ENCODE data around the gene RHOF.

DNA sequence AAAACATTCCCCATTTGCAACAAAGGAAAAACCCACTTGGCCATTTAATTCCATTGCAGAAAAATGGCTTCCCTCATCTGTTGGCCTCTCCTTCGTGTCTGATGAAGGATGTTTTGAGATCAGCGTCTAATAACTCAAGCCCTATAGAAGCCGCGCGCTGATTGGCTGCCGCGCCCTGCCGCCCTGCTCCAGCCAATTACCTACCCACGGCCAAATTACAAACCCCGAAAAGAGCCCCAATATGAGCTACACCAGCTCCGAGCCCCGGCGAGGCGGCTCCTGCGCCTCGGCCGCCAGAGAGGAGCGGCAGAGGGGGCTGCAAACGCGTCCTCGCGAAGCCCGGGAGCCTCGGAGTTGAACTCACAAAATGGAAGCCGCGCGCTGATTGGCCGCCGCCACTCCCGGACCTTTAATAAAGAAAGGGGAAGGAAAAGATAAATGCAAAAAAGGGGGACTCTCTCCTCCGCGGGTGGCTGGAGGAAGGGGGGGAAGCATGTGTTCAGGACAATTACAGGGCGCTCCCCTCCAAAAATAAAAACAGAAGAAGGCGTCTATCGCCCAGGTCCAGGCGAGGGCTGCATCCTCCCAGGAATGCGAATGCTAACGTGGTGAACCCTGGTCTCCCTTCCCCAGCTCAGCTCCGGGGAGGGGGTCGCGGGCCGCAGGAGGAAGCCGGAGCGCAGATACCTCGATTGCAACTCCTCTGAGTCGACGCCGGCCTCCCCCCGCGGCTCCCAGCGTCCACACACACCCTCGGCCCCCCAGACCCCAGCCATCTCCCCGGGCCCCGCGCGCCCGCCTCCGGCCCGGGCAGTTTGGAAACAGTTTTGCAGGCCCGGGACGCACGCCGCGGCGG, 9.6 kb upstream of the RHOF start:
- TF ChIP-seq, protein P1, sequence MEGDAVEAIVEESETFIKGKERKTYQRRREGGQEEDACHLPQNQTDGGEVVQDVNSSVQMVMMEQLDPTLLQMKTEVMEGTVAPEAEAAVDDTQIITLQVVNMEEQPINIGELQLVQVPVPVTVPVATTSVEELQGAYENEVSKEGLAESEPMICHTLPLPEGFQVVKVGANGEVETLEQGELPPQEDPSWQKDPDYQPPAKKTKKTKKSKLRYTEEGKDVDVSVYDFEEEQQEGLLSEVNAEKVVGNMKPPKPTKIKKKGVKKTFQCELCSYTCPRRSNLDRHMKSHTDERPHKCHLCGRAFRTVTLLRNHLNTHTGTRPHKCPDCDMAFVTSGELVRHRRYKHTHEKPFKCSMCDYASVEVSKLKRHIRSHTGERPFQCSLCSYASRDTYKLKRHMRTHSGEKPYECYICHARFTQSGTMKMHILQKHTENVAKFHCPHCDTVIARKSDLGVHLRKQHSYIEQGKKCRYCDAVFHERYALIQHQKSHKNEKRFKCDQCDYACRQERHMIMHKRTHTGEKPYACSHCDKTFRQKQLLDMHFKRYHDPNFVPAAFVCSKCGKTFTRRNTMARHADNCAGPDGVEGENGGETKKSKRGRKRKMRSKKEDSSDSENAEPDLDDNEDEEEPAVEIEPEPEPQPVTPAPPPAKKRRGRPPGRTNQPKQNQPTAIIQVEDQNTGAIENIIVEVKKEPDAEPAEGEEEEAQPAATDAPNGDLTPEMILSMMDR (IDR thresholded peaks at IDR 0.05), result no peak
- TF ChIP-seq POLR2A (IDR thresholded peaks at IDR 0.05), result peak; percentile 96 to 97

All from adrenal gland (tissue), 5 donors.